IPS-18c (cell line): ENCODE results near the gene GJD2.

Source experiments
- H3K4me3 ChIP-seq: 2 replicates; pipeline ENCODE4 v1.7.0; 2013; ENCODE audit warnings: low read depth, mild to moderate bottlenecking, low read length, moderate library complexity; ENCODE audit not compliant: insufficient read depth
- H3K9me3 ChIP-seq: one replicate; pipeline ENCODE4 v1.6.1; 2013; ENCODE audit warnings: mild to moderate bottlenecking, low read length, moderate library complexity; ENCODE audit not compliant: control insufficient read depth, insufficient read depth

The GJD2 gene

DNA sequence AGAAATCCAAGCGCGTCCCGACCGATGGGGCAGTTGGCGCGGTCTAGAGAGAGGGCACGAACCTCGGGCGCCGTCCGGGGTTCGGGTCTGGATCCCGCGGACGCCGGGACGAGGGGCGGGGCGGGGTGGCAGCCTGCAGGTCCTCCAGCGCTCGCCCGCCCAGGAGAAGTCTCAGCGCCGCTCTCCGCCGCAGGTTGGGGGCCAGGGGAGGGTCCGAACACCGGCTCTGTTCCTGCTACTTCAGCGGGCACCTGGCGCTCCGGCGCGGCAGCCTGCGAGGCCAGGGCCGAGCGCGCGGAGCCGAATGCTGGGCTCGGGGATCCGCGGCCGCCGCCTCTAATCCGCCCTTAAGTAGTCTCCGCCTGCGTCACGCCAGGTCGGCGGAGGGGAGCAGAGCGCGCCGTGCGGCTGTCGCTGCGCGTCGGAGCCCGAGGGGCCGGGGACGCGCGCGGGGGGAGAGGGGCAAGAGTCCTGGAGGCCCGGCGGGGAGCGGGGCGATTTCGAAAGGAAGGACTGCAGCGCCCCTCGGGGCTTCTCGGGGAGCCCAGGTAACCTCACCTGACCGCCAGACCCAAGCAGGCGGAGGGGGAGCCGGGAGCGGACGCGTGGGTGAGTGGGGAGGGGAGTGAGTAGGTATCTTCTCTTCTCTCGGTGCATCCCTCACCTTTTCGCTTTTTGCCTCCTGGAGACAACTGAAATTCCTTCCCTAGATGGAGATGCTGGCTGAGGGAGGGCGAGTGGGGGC, at the start of gene GJD2:
TSS of gene GJD2 (minus strand) at position 325 of the 745 bp plus-strand sequence. CDS start 510 bp downstream, outside the sequence.
- Histone ChIP-seq H3K9me3 (peaks cover 3% of the 10 kb centered on the region), H3K4me3 (peak within 1 kb of the TSS; percentile 64)

- Histone ChIP-seq H3K4me3 (no peak overlapping the region), H3K9me3 (peaks cover 3% of the 10 kb centered on the region)
Measured at GRCh38 chr15:34804113-34804512, 49.3 kb upstream of the GJD2 start.

GRCh38 chr15:34802803-34803750, 48.3 kb upstream of the GJD2 start:
- Histone ChIP-seq H3K4me3 (no peak overlapping the region), H3K9me3 (peaks cover 3% of the 10 kb centered on the region)

GRCh38 chr15:34802371-34802770, 47.6 kb upstream of the GJD2 start:
- Histone ChIP-seq H3K9me3 (peaks cover 3% of the 10 kb centered on the region), H3K4me3 (no peak overlapping the region)

DNA sequence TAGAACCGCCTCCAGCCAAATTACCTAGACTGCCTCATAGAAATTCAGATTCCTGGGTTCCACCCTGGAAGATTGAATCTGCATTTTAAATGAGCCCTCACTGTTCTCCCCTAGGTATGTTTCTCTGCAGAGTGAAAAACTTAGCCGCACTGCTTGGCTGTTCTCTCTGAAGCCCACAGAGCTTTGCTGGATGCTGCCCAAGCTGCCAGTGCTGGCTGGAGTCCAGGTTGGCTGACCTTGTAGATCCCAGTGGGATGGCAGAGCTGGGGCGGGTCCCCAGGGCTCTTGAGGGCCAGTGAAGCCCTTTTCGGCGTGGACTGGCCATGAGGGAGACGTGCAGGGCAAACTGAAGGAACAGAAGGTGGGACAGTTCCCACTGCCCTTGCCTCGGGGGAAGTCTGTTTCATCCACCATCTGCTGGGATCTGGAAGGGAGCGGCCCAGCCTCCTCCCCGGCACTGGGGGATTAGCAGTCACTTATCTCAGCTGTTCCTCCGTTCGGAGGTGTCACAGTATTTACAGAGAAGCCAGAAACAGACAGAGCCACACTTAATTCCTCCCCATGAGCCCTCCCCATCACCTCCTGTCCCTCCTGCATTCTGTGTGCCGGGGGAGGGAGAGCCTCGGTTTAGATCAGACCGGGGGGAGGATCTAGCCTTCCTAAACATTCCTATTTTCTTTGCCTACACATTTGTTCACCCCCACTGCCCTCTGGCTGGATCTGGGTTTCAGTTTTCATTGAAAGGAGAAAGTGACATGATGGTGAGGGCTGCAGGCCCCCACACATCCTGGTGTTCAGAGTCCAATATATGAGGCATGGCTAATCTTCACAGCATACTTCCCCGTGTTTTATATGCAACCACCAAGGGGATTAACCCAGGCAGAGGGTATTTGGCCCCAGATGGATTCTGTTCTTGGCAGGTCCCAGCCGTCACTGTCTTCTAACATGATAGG, 44.6 kb upstream of the GJD2 start:
- Histone ChIP-seq H3K9me3 (no peaks in the 10 kb centered on the region), H3K4me3 (no peak overlapping the region; the same call in 1 of the 2 replicates)

- H3K9me3 ChIP-seq: no peaks in the 10 kb centered on the region
Measured at GRCh38 chr15:34796847-34797435, 42.1 kb upstream of the GJD2 start.

GRCh38 chr15:34795267-34796081, 40.7 kb upstream of the GJD2 start, which contains the start of gene ACTC1:
ACTC1 (minus strand) TSS chr15:34795549; CDS start chr15:34794808, 741 bp downstream.
- Histone ChIP-seq H3K4me3 (peak within 1 kb of the TSS; percentile 58), H3K9me3 (no peaks in the 10 kb centered on the region)

More at GRCh38 chr15:34796847-34797435, 42.1 kb upstream of the GJD2 start:
- H3K4me3 ChIP-seq: no peak overlapping the region

GRCh38 chr15:34794590-34795206, 39.9 kb upstream of the GJD2 start:
- Histone ChIP-seq H3K9me3 (no peaks in the 10 kb centered on the region), H3K4me3 (peak overlapping the region; percentile 58)

DNA sequence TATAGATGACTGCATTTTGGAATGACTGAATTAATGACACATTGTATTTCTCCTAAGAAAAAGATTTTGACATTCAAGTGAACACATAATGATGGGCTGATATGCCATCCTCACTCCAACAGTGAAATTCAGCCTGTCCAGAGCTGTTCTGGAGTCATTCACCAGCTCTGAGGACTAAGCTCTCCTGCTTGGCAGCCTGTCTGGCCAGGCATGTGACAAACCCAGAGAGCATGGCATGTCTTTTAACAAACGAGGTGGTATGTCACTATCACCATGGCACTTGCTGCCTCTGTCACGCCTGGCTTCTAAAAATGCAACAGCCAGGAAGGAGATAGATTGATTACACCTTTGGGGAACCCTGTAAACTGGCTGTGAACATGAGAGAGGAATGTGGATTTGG, 39.1 kb upstream of the GJD2 start:
- Histone ChIP-seq H3K9me3 (no peaks in the 10 kb centered on the region), H3K4me3 (no peak overlapping the region)

GRCh38 chr15:34793071-34793470, 38.3 kb upstream of the GJD2 start:
- H3K4me3 ChIP-seq: no peak overlapping the region
- H3K9me3 ChIP-seq: no peaks in the 10 kb centered on the region

DNA sequence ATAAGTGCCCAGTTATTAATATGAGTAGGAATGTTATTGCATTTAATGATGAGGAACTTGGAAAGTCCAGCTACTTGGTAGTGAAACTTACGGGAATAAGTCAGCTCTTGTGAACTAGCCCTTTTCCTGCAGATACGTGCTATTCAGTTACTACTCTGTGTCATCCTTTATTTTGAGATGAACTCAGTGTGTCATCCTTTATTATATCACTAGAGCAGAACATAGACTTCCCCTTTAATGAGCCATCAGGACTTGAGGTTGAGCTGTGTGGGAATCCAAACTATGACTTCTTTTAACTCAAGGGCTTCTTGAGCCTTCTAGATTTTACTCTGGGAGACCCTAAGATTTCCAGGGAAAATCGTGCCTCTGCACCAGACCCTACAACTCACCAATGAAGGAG, 36.9 kb upstream of the GJD2 start:
- Histone ChIP-seq H3K4me3 (no peak overlapping the region), H3K9me3 (no peaks in the 10 kb centered on the region)

DNA sequence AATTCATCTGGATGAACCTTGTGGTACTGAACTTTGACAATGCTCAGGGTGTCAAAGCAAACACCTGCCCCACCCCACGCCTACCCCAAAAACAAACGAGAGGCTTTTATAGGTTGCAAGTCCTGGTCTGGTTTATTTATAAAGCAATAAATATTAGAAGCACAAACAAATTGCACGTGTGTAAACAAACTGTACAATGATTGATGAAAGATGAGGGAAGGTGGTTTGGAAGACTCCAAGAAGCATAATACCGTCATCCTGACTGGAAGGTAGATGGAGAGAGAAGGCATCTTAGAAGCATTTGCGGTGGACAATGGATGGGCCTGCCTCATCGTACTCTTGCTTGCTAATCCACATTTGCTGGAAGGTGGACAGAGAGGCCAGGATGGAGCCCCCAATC, 35.3 kb upstream of the GJD2 start:
- no peaks in the 10 kb centered on the region for H3K9me3 ChIP-seq
- no peak overlapping the region for H3K4me3 ChIP-seq

GRCh38 chr15:34789326-34789725, 34.5 kb upstream of the GJD2 start:
- Histone ChIP-seq H3K4me3 (no peak overlapping the region), H3K9me3 (no peaks in the 10 kb centered on the region)

DNA sequence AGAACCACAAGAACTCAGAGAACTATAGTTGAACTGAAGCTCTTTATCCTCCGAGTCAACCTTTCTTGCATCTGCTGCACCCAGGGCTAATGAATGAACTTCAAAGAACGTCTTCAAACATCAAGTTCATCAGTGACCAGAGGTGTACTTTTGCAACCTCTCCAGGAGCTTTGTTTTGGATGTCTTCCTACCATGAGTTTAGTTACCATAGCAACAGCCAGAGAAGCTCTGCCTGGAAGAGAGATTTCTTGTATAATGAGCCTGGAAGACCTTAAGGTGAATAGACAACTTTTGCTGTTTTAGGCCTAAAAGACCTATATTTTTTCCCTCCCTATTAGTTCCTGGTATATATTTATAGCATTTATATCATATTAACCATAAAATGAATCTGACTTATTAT, 31.4 kb upstream of the GJD2 start:
- Histone ChIP-seq H3K4me3 (no peak overlapping the region), H3K9me3 (no peaks in the 10 kb centered on the region)

DNA sequence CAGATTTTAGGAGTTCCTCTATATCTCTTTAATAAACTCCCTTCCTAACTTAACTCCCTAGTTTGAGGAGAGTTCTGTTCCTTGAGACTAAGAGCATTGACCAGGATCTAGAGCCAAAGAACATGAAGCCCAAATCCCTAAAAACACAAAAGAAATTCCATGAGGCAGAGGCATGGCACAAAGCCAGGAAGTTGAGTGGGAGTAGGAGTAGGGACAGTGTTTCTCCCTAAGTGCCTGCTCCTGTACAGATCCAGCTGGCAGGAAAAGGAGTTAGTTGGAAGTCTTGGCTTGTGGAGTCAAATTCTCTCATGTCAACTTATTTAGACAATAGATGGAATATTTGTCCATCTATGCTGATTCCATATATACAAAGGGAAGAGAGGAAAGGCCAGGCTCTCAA, 29.2 kb upstream of the GJD2 start:
- Histone ChIP-seq H3K9me3 (no peaks in the 10 kb centered on the region), H3K4me3 (no peak overlapping the region)
